Measurements from ENCODE around the gene CCDC192. TPM values are rescaled to one million over a fixed set of nuclear protein-coding genes. Genes with fewer than 3 reads are reported as not detected.

Gene CCDC192
- total RNA-seq, 1 donor from 2014 or later, result 2.1 TPM

DNA sequence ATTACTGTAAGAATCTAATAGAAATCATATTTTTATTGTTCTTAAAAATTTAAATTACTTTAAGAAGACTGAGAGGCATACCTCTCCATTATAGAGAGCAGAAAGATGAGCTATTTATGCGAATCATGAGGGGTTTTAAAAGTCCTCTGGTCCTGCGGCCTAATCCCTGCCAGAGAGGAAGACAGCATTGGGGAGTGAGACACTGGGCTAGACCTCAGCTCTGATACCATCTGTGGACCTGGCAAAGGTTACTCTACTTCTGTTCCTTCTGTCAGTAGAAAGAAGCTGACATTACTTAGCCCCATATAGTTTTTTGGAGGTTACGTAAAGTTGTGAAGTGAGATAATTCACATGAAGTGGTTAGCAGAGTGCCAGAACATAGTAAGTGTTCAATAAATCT, 103.6 kb downstream of the CCDC192 start:
- Mint-ChIP-seq H3K4me3 (no peak overlapping the region), H3K9me3 (no peaks in the 10 kb centered on the region), H3K4me1 (peaks cover 11% of the 10 kb centered on the region), H3K27me3 (ENCODE audit: low read depth) (no peaks in the 10 kb centered on the region), H3K36me3 (no peaks in the 10 kb centered on the region), H3K27ac (no peak overlapping the region)
- TF ChIP-seq CTCF (IDR thresholded peaks at IDR 0.05; ENCODE audit: unreplicated experiment), result no peak
- DNase-seq (ENCODE audit: low spot score in 2 of 2, unreplicated experiment in 2 of 2), result no peak

DNA sequence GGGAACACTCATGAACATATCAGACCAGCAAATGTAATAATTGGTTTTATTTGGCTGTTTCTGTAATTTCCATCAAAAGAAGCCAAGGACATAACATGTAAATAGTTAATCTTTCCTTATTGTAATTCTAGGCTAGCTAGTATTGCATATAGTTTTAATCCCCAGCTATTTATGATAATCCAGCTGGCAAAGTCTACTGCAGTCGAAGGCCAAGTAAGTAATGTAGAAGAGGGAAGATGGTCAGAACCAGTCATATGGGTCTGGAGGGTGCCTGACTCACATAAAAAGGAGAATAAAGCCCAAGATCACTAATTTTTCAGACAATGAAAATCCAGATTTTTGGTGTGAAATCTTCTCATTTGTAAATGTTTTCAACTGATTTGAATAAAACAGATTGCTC, 106.3 kb downstream of the CCDC192 start:
- Mint-ChIP-seq H3K4me1 (peaks cover 18% of the 10 kb centered on the region), H3K27ac (no peak overlapping the region), H3K27me3 (ENCODE audit: low read depth) (no peaks in the 10 kb centered on the region), H3K36me3 (no peaks in the 10 kb centered on the region), H3K9me3 (no peaks in the 10 kb centered on the region), H3K4me3 (no peak overlapping the region)
- no peak for DNase-seq (ENCODE audit: low spot score in 2 of 2, unreplicated experiment in 2 of 2)
- no peak for TF ChIP-seq CTCF (IDR thresholded peaks at IDR 0.05; ENCODE audit: unreplicated experiment)

- H3K9me3 Mint-ChIP-seq, result no peaks in the 10 kb centered on the region
- no peak overlapping the region for H3K27ac Mint-ChIP-seq
- DNase-seq (ENCODE audit: low spot score in 2 of 2, unreplicated experiment in 2 of 2), result no peak
- no peak overlapping the region for H3K4me3 Mint-ChIP-seq
- H3K4me1 Mint-ChIP-seq, result peaks cover 21% of the 10 kb centered on the region
- H3K27me3 Mint-ChIP-seq (ENCODE audit: low read depth), result no peaks in the 10 kb centered on the region
- TF ChIP-seq CTCF (IDR thresholded peaks at IDR 0.05; ENCODE audit: unreplicated experiment), result no peak
- no peaks in the 10 kb centered on the region for H3K36me3 Mint-ChIP-seq
Observed at GRCh38 chr5:127810017-127810416, 106.8 kb downstream of the CCDC192 start.

- H3K4me1 Mint-ChIP-seq, result peaks cover 19% of the 10 kb centered on the region
- no peak overlapping the region for H3K4me3 Mint-ChIP-seq
- no peak for DNase-seq (ENCODE audit: low spot score in 2 of 2, unreplicated experiment in 2 of 2)
- TF ChIP-seq CTCF (IDR thresholded peaks at IDR 0.05; ENCODE audit: unreplicated experiment), result no peak
- H3K9me3 Mint-ChIP-seq, result no peaks in the 10 kb centered on the region
- H3K36me3 Mint-ChIP-seq, result no peaks in the 10 kb centered on the region
- no peak overlapping the region for H3K27ac Mint-ChIP-seq
- no peaks in the 10 kb centered on the region for H3K27me3 Mint-ChIP-seq (ENCODE audit: low read depth)
Observed at GRCh38 chr5:127810707-127811490, 107.7 kb downstream of the CCDC192 start.

GRCh38 chr5:127812570-127812969, 109.4 kb downstream of the CCDC192 start:
- no peak for DNase-seq (ENCODE audit: low spot score in 2 of 2, unreplicated experiment in 2 of 2)
- Mint-ChIP-seq H3K27me3 (ENCODE audit: low read depth) (no peaks in the 10 kb centered on the region), H3K36me3 (no peaks in the 10 kb centered on the region), H3K9me3 (peaks cover 4% of the 10 kb centered on the region), H3K4me3 (no peak overlapping the region), H3K27ac (no peak overlapping the region), H3K4me1 (peaks cover 18% of the 10 kb centered on the region)
- no peak for TF ChIP-seq CTCF (IDR thresholded peaks at IDR 0.05; ENCODE audit: unreplicated experiment)

Data from mesothelial cell of epicardium (in vitro differentiated cells).